A549 (cell line): Measurements from ENCODE around the gene APMAP. TPM values are rescaled to one million over a fixed set of nuclear protein-coding genes. Genes with fewer than 3 reads are reported as not detected.

Source experiments
- ATAC-seq, 2 experiments: fragments of 200-7000 bp in 1 of 2; fragments of >200 bp in 1 of 2; cut with Nextera tagmentation in 1 of 2; cut with Tn5 transposase in 1 of 2; 3 replicates each; pipeline versions ENCODE4 v1.8.0 to v1.9.1; 2018 to 2020; ENCODE audit warnings: mild to moderate bottlenecking in 1 of 2, moderate library complexity in 1 of 2
- CTCF ChIA-PET: fragments of 300-600 bp; sonication (Branson Sonifier 250); formaldehyde crosslinking; extraction: SDS; loops from one replicate; lab custom pipeline; 2021; ENCODE audit warnings: antibody characterized with exemption, inconsistent platforms; lab: Yijun Ruan, JAX
- POLR2A ChIA-PET: fragments of 350-600 bp; formaldehyde crosslinking; extraction: SDS; loops from one replicate; lab custom pipeline; 2021; ENCODE audit warnings: antibody characterized with exemption, inconsistent platforms; lab: Yijun Ruan, JAX
- DNase-seq, 2 experiments: peaks; one replicate each; pipeline versions ENCODE4 v3.0.0 to v3.0.0-alpha.2; 2011 to 2016; ENCODE audit warnings: low read depth in 1 of 2, low spot score in 1 of 2
- FAIRE-seq: peaks from 2 replicates; lab custom pipeline; 2011; peaks lifted over from hg19 to GRCh38; lab: Jason Lieb, UNC
- H3K27ac ChIP-seq, 2 experiments: fragments of >200 bp; sonication (Bioruptor Twin); formaldehyde crosslinking; 3 replicates each; pipeline ENCODE4 v1.5.1; 2016 to 2017
- H3K4me1 ChIP-seq: fragments of >200 bp; sonication (Bioruptor Twin); formaldehyde crosslinking; 3 replicates; pipeline ENCODE4 v1.6.1; 2016
- H3K4me2 ChIP-seq: fragments of >200 bp; sonication (Bioruptor Twin); formaldehyde crosslinking; 3 replicates; pipeline ENCODE4 v1.6.1; 2016
- H3K4me3 ChIP-seq: fragments of >200 bp; sonication (Bioruptor Twin); formaldehyde crosslinking; 3 replicates; pipeline ENCODE4 v1.5.1; 2016
- H3K9me3 ChIP-seq: fragments of >200 bp; sonication (Bioruptor Twin); formaldehyde crosslinking; 3 replicates; pipeline ENCODE4 v1.6.1; 2016
- CBX2 ChIP-seq: fragments of 200-600 bp; sonication (generic); IDR thresholded peaks from 2 replicates; pipeline ENCODE4 v1.6.1; 2016; ENCODE audit warnings: low read depth, mild to moderate bottlenecking, borderline replicate concordance
- CEBPB ChIP-seq, 2 experiments: fragments of >200 bp in 1 of 2; sonication (Bioruptor Twin) in 1 of 2; formaldehyde crosslinking in 1 of 2; IDR thresholded peaks; 2 replicates each; pipeline ENCODE4 v1.6.1; 2012 to 2016
- CHD2 ChIP-seq: fragments of 150-350 bp; IDR thresholded peaks from 2 replicates; pipeline ENCODE4 v1.6.1; 2014; ENCODE audit warnings: low read length; ENCODE audit not compliant: partially characterized antibody
- CHD4 ChIP-seq: fragments of 200-600 bp; sonication (generic); IDR thresholded peaks from 2 replicates; pipeline ENCODE4 v1.6.1; 2016; ENCODE audit warnings: antibody characterized with exemption, mild to moderate bottlenecking, borderline replicate concordance
- CTCF ChIP-seq: fragments of >200 bp; sonication (Bioruptor Twin); formaldehyde crosslinking; IDR thresholded peaks from 3 replicates; pipeline ENCODE4 v1.5.1; 2016
- EHMT2 ChIP-seq: fragments of 200-600 bp; sonication (generic); IDR thresholded peaks from 2 replicates; pipeline ENCODE4 v1.6.1; 2016; ENCODE audit warnings: antibody characterized with exemption, low read depth, mild to moderate bottlenecking, moderate library complexity
- ELK1 ChIP-seq: fragments of 150-350 bp; IDR thresholded peaks from 2 replicates; pipeline ENCODE4 v1.6.1; 2014; ENCODE audit warnings: low read depth, mild to moderate bottlenecking, low read length
- FOSB ChIP-seq: fragments of 250-450 bp; sonication (Bioruptor Pico); IDR thresholded peaks from 2 replicates; pipeline ENCODE4 v1.5.0; 2020; ENCODE audit warnings: mild to moderate bottlenecking, moderate library complexity
- GATA3 ChIP-seq: IDR thresholded peaks from 2 replicates; pipeline ENCODE4 v1.6.1; 2012; ENCODE audit warnings: borderline replicate concordance
- HDAC2 ChIP-seq: fragments of 200-600 bp; sonication (generic); IDR thresholded peaks from 2 replicates; pipeline ENCODE4 v1.6.1; 2016
- HMGXB4 ChIP-seq: fragments of 250-450 bp; sonication (Bioruptor Pico); IDR thresholded peaks from 2 replicates; pipeline ENCODE4 v1.5.0; 2021; ENCODE audit warnings: mild to moderate bottlenecking, moderate library complexity, borderline replicate concordance
- KDM1A ChIP-seq: fragments of 200-600 bp; sonication (generic); IDR thresholded peaks from 2 replicates; pipeline ENCODE4 v1.6.1; 2016; ENCODE audit warnings: low read depth, mild to moderate bottlenecking
- KDM5A ChIP-seq: fragments of 200-600 bp; sonication (generic); IDR thresholded peaks from 2 replicates; pipeline ENCODE4 v1.6.1; 2016; ENCODE audit warnings: antibody characterized with exemption, mild to moderate bottlenecking
- MAFK ChIP-seq: fragments of 450-650 bp; IDR thresholded peaks from 2 replicates; pipeline ENCODE4 v1.6.1; 2014; ENCODE audit not compliant: partially characterized antibody
- MAX ChIP-seq: IDR thresholded peaks from 2 replicates; pipeline ENCODE4 v1.6.1; 2012
- NPAS2 ChIP-seq: fragments of 250-450 bp; sonication (Bioruptor Pico); IDR thresholded peaks from 2 replicates; pipeline ENCODE4 v1.8.0; 2022; ENCODE audit warnings: mild to moderate bottlenecking, moderate library complexity, borderline replicate concordance
- NR3C1 ChIP-seq: fragments of >200 bp; sonication (Bioruptor Twin); formaldehyde crosslinking; IDR thresholded peaks from 3 replicates; pipeline ENCODE4 v1.6.1; 2017
- PBX3 ChIP-seq: IDR thresholded peaks from 2 replicates; pipeline ENCODE4 v1.6.1; 2012
- POLR2A ChIP-seq: IDR thresholded peaks from 2 replicates; pipeline ENCODE4 v1.6.1; 2012; ENCODE audit warnings: mild to moderate bottlenecking, low read length
- POLR2AphosphoS2 ChIP-seq: conservative IDR thresholded peaks from 2 replicates; pipeline ENCODE4 v1.6.1; 2012; ENCODE audit warnings: low read length, improper control_type of control experiment, inconsistent platforms
- RAD21 ChIP-seq, 2 experiments: fragments of >200 bp in 1 of 2; sonication (Bioruptor Twin) in 1 of 2; formaldehyde crosslinking in 1 of 2; IDR thresholded peaks in 1 of 2; conservative IDR thresholded peaks in 1 of 2; 2 replicates in 1 of 2; 3 replicates in 1 of 2; pipeline ENCODE4 v1.6.1; 2012 to 2018; ENCODE audit warnings: inconsistent platforms in 1 of 2
- RARB ChIP-seq: fragments of 250-450 bp; sonication (Bioruptor Pico); IDR thresholded peaks from 2 replicates; pipeline ENCODE4 v1.8.0; 2021; ENCODE audit warnings: mild to moderate bottlenecking, moderate library complexity
- RFX5 ChIP-seq: fragments of 450-650 bp; IDR thresholded peaks from 2 replicates; pipeline ENCODE4 v1.7.1; 2014; ENCODE audit warnings: antibody characterized with exemption, mild to moderate bottlenecking, moderate library complexity
- SREBF2 ChIP-seq: fragments of 450-650 bp; IDR thresholded peaks from 2 replicates; pipeline ENCODE4 v1.6.1; 2014; ENCODE audit warnings: mild to moderate bottlenecking, moderate library complexity
- TFCP2L1 ChIP-seq: fragments of 250-450 bp; sonication (Bioruptor Pico); IDR thresholded peaks from 2 replicates; pipeline ENCODE4 v1.5.0; 2021; ENCODE audit warnings: mild to moderate bottlenecking
- USF2 ChIP-seq: fragments of 450-650 bp; IDR thresholded peaks from 2 replicates; pipeline ENCODE4 v1.6.1; 2014; ENCODE audit warnings: antibody characterized with exemption
- ZNF302 ChIP-seq: fragments of 250-450 bp; sonication (Bioruptor Pico); IDR thresholded peaks from 2 replicates; pipeline ENCODE4 v1.9.0; 2021; ENCODE audit warnings: inconsistent platforms, mild to moderate bottlenecking, moderate library complexity
- ZSCAN20 ChIP-seq: fragments of 250-450 bp; sonication (Bioruptor Pico); IDR thresholded peaks from 2 replicates; pipeline ENCODE4 v1.8.0; 2022; ENCODE audit warnings: mild to moderate bottlenecking, moderate library complexity
- WGBS: methylation state at CpG from one replicate; pipeline ENCODE4 v1.1.6; 2017; ENCODE audit errors: missing lambda C conversion rate; 5-methylcytosine and 5-hydroxymethylcytosine counted together
- polyA plus RNA-seq, 4 experiments: library from polyadenylated mRNA; depleted of rRNA in 3 of 4; stranded (reverse); fragments of >200 nt; fragmentation: RNase III in 1 of 4; extraction: RNeasy Plus Mini Kit Qiagen cat#74134 plus additional on column Dnase treatment in 1 of 4; gene quantifications; 2 replicates in 3 of 4; 3 replicates in 1 of 4; pipeline ENCODE4 v1.2.3, GENCODE V29; 2011 to 2017

APMAP gene
- polyA plus RNA-seq, 2 of the 4 experiments (the other 2 are of a cell fraction) = 113 to 141 TPM

- ChIA-PET CTCF (interaction anchor here (1.5 kb wide), 1 partner anchor 20 kb away, joined by 3 read pairs; no protein-coding TSS in a partner anchor), POLR2A (no interaction called here)
- FAIRE-seq = no peak
- Histone ChIP-seq H3K27ac (no peak overlapping the region), H3K4me2 (no peak overlapping the region), H3K4me1 (no peaks in the 10 kb centered on the region), H3K4me3 (no peak overlapping the region), H3K9me3 (no peaks in the 10 kb centered on the region)
- no peak for TF ChIP-seq TFCP2L1 (CRISPR knock-in tag)
- TF ChIP-seq CHD2 = no peak
- no peak for TF ChIP-seq RAD21 (conservative IDR thresholded peaks at IDR 0.05 in 1 of 2, IDR thresholded peaks at IDR 0.05 in 1 of 2)
- no peak for TF ChIP-seq CTCF
- no peak for TF ChIP-seq CHD4
- no peak for TF ChIP-seq RFX5
- no peak for TF ChIP-seq SREBF2
- no peak for TF ChIP-seq NR3C1
- no peak for TF ChIP-seq HDAC2
- no peak for TF ChIP-seq ELK1
- TF ChIP-seq EHMT2 = no peak
- no peak for TF ChIP-seq FOSB (CRISPR knock-in tag)
- no peak for TF ChIP-seq USF2
- no peak for TF ChIP-seq PBX3
- TF ChIP-seq CEBPB (IDR thresholded peaks at IDR 0.05) = no peak
- no peak for TF ChIP-seq KDM5A
- no peak for TF ChIP-seq NPAS2 (CRISPR knock-in tag)
- no peak for ATAC-seq
- DNase-seq = no peak
- 87% methylated on average over 8 of the region's 8 CpGs for WGBS
Measured at GRCh38 chr20:25030649-25031207, 38.2 kb upstream of the APMAP start.

GRCh38 chr20:25030007-25030648 is 37.6 kb upstream of the APMAP start:
- DNase-seq (no peak), ATAC-seq (no peak), FAIRE-seq (no peak)
- H3K9me3 ChIP-seq = no peaks in the 10 kb centered on the region
- H3K4me3 ChIP-seq = no peak overlapping the region
- H3K4me2 ChIP-seq = no peak overlapping the region
- no peaks in the 10 kb centered on the region for H3K4me1 ChIP-seq
- CTCF ChIA-PET = no interaction called here
- POLR2A ChIA-PET = no interaction called here
- H3K27ac ChIP-seq = no peak overlapping the region
- WGBS = 92% methylated on average over 5 of the region's 5 CpGs
- TF ChIP-seq MAFK = no peak
- TF ChIP-seq HDAC2 = no peak
- no peak for TF ChIP-seq POLR2A
- no peak for TF ChIP-seq GATA3
- no peak for TF ChIP-seq ZNF302
- no peak for TF ChIP-seq HMGXB4
- no peak for TF ChIP-seq CHD4
- no peak for TF ChIP-seq TFCP2L1 (CRISPR knock-in tag)
- TF ChIP-seq CBX2 = no peak
- no peak for TF ChIP-seq KDM1A
- TF ChIP-seq RAD21 (conservative IDR thresholded peaks at IDR 0.05 in 1 of 2, IDR thresholded peaks at IDR 0.05 in 1 of 2) = no peak
- no peak for TF ChIP-seq SREBF2
- TF ChIP-seq POLR2AphosphoS2 = no peak
- TF ChIP-seq RARB (CRISPR knock-in tag) = no peak
- no peak for TF ChIP-seq ZSCAN20 (CRISPR knock-in tag)
- TF ChIP-seq CTCF = no peak
- TF ChIP-seq MAX = no peak
